ENCODE data around the gene NCOA6.

NCOA6 gene

DNA sequence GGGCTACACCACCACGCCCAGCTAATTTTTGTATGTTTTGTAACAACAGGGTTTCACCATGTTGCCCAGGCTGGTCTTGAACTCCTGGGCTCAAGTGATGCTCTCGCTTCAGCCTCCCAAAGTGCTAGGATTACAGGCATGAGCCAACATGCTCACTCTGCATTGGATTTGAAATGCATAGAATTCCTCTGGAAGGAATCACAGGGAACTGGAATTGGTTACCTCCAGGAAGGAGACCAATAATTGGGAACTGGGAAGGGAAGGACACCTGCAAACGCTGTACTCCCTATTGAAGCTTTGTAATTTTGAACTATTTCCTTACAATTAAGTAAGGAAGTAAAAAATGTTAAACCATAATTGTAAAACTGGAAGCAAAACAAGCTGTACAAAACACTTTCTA is 133.6 kb downstream of the NCOA6 start:
- no peaks in the 10 kb centered on the region for H3K36me3 ChIP-seq (ENCODE audit: control insufficient read depth, low read length)
- no peaks in the 10 kb centered on the region for H3K79me2 ChIP-seq (ENCODE audit: control insufficient read depth, low read length)
- no peak overlapping the region for H3K4me2 ChIP-seq (ENCODE audit: low read length)
- H3K4me1 ChIP-seq (ENCODE audit: control insufficient read depth, low read length) = peaks cover 7% of the 10 kb centered on the region
- no peaks in the 10 kb centered on the region for H3K9me3 ChIP-seq (ENCODE audit: control insufficient read depth, insufficient read depth, low read length)
- no peaks in the 10 kb centered on the region for H3K9me2 ChIP-seq (replicated peaks; ENCODE audit: control insufficient read depth, low read length)
- H3F3A ChIP-seq (ENCODE audit: control insufficient read depth, insufficient read depth) = no peaks in the 10 kb centered on the region
- peaks cover under 1% of the 10 kb centered on the region for H3K27me3 ChIP-seq (ENCODE audit: control insufficient read depth, low read length)
- TF ChIP-seq, protein P1, sequence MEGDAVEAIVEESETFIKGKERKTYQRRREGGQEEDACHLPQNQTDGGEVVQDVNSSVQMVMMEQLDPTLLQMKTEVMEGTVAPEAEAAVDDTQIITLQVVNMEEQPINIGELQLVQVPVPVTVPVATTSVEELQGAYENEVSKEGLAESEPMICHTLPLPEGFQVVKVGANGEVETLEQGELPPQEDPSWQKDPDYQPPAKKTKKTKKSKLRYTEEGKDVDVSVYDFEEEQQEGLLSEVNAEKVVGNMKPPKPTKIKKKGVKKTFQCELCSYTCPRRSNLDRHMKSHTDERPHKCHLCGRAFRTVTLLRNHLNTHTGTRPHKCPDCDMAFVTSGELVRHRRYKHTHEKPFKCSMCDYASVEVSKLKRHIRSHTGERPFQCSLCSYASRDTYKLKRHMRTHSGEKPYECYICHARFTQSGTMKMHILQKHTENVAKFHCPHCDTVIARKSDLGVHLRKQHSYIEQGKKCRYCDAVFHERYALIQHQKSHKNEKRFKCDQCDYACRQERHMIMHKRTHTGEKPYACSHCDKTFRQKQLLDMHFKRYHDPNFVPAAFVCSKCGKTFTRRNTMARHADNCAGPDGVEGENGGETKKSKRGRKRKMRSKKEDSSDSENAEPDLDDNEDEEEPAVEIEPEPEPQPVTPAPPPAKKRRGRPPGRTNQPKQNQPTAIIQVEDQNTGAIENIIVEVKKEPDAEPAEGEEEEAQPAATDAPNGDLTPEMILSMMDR (IDR thresholded peaks at IDR 0.05; ENCODE audit: low read depth, low read length, poor library complexity, severe bottlenecking) = no peak
- no peak for TF ChIP-seq EZH2phosphoT487 (IDR thresholded peaks at IDR 0.05; ENCODE audit: borderline replicate concordance, low read length)
- H3K4me3 ChIP-seq (ENCODE audit: low read length) = no peak overlapping the region
- no peaks in the 10 kb centered on the region for H4K20me1 ChIP-seq (ENCODE audit: control insufficient read depth, insufficient read depth, low read depth, low read length)
- H3K27ac ChIP-seq (ENCODE audit: low read depth, low read length) = no peak overlapping the region

DNA sequence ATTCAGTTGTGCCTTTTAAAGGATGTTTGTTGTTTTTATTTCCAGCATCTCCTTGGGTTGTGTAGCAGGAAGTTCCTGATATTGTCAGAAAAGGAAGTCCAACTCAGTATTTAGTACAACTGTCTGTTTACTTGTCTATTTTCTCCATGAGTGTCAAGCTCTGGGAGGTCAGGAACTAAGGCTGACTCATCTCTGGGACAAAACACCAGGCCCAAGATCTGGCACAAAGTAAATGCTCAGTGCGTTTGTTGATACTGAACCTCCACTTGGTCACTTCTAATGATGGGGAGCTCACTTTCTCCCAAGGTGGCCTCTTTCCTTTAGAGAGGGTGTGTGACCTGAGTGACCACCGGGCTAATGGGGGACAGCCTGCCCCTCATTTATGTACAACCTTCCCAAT is 136.0 kb downstream of the NCOA6 start:
- Histone ChIP-seq H3K4me1 (ENCODE audit: control insufficient read depth, low read length) (peaks cover 7% of the 10 kb centered on the region), H3K27me3 (ENCODE audit: control insufficient read depth, low read length) (no peaks in the 10 kb centered on the region; the same call in 1 of the 2 replicates), H3K9me3 (ENCODE audit: control insufficient read depth, insufficient read depth, low read length) (no peaks in the 10 kb centered on the region), H3K36me3 (ENCODE audit: control insufficient read depth, low read length) (no peaks in the 10 kb centered on the region), H3K4me3 (ENCODE audit: low read length) (no peak overlapping the region), H3F3A (ENCODE audit: control insufficient read depth, insufficient read depth) (no peaks in the 10 kb centered on the region), H3K4me2 (ENCODE audit: low read length) (no peak overlapping the region), H3K27ac (ENCODE audit: low read depth, low read length) (no peak overlapping the region), H3K79me2 (ENCODE audit: control insufficient read depth, low read length) (no peaks in the 10 kb centered on the region), H4K20me1 (ENCODE audit: control insufficient read depth, insufficient read depth, low read depth, low read length) (no peaks in the 10 kb centered on the region), H3K9me2 (replicated peaks; ENCODE audit: control insufficient read depth, low read length) (no peaks in the 10 kb centered on the region)
- no peak for TF ChIP-seq EZH2phosphoT487 (IDR thresholded peaks at IDR 0.05; ENCODE audit: borderline replicate concordance, low read length)
- TF ChIP-seq, protein P1 (IDR thresholded peaks at IDR 0.05; ENCODE audit: low read depth, low read length, poor library complexity, severe bottlenecking) = no peak

GRCh38 chr20:34683667-34684066 is 141.8 kb downstream of the NCOA6 start:
- no peak overlapping the region for H3K27ac ChIP-seq (ENCODE audit: low read depth, low read length)
- H3K36me3 ChIP-seq (ENCODE audit: control insufficient read depth, low read length) = no peaks in the 10 kb centered on the region
- H3K4me3 ChIP-seq (ENCODE audit: low read length) = no peak overlapping the region
- peaks cover 6% of the 10 kb centered on the region for H3K4me1 ChIP-seq (ENCODE audit: control insufficient read depth, low read length)
- no peaks in the 10 kb centered on the region for H3K9me3 ChIP-seq (ENCODE audit: control insufficient read depth, insufficient read depth, low read length)
- no peaks in the 10 kb centered on the region for H4K20me1 ChIP-seq (ENCODE audit: control insufficient read depth, insufficient read depth, low read depth, low read length)
- no peak overlapping the region for H3K4me2 ChIP-seq (ENCODE audit: low read length)
- H3K79me2 ChIP-seq (ENCODE audit: control insufficient read depth, low read length) = no peaks in the 10 kb centered on the region
- no peak for TF ChIP-seq EZH2phosphoT487 (IDR thresholded peaks at IDR 0.05; ENCODE audit: borderline replicate concordance, low read length)
- TF ChIP-seq, protein P1 (IDR thresholded peaks at IDR 0.05; ENCODE audit: low read depth, low read length, poor library complexity, severe bottlenecking) = no peak
- H3K27me3 ChIP-seq (ENCODE audit: control insufficient read depth, low read length) = no peaks in the 10 kb centered on the region
- H3F3A ChIP-seq (ENCODE audit: control insufficient read depth, insufficient read depth) = peaks cover 12% of the 10 kb centered on the region
- H3K9me2 ChIP-seq (replicated peaks; ENCODE audit: control insufficient read depth, low read length) = no peaks in the 10 kb centered on the region

Data from DOHH2 (cell line).